ENCODE measurements around the gene LANCL2. TPM values are rescaled to one million over a fixed set of nuclear protein-coding genes. Genes with fewer than 3 reads are reported as not detected.

Gene LANCL2
- total and polyA plus RNA-seq, 9 of the 15 experiments (the other 6 are each of a cell fraction or from before 2014, with no cell fraction given) = 5.3 to 18.5 (median 13.5) TPM

DNA sequence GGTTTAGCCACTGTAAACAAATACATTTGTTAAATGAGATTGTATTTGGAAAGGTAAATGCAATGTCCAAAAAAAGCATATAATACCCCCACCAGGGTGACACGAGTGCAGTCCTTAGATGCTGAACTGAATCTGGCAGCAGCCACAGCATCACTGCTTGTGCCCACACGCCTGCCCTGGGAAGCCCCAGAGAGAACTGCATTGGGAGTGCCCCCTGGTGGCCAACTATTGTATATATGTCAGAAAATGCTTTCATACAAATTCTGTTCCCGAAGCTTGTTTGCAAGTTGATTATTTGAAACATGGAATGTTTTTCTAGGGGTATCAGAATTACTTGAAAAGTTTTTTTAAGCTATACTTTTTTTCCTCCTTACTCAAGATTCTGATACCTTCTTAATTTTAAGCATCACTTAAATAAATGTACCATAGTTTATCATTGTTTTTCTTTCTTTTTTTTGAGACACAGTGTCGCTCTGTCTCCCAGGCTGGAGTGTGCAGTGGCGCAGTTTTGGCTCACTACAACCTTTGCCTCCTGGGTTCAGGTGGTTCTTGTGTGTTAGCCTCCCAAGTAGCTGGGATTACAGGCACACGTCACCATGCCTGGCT lies 50.1 kb downstream of the LANCL2 start:
- no peak overlapping the region for H3K27ac ChIP-seq (ENCODE audit: extremely low read depth, low read depth, low read length)
- H3K36me3 ChIP-seq (ENCODE audit: control insufficient read depth, insufficient read depth, low read length) = peaks cover 5% of the 10 kb centered on the region; the same call in 1 of the 3 replicates
- H3K79me2 ChIP-seq (ENCODE audit: control insufficient read depth, insufficient read depth, low read length) = no peaks in the 10 kb centered on the region
- no peaks in the 10 kb centered on the region for H3K9me3 ChIP-seq (replicated peaks; ENCODE audit: control insufficient read depth, insufficient read depth, low read depth, low read length)
- in situ Hi-C loops (cut with MboI) = no loop called here
- 20% methylated on average over 5 of the region's 6 CpGs for WGBS (ENCODE audit: insufficient coverage, low coverage, missing lambda C conversion rate)
- no peak overlapping the region for H3K4me3 ChIP-seq
- FAIRE-seq = peak; percentile 93
- peak; percentile 93 for ATAC-seq
- H3K4me1 ChIP-seq (replicated peaks in 1 of 2; ENCODE audit: control insufficient read depth in 2 of 2, insufficient read depth in 2 of 2, low read length in 2 of 2) = 0 out of 5 replicates have a peak, but pooled peaks cover 0 to under 1% of the 10 kb centered on the region in 2 experiments
- H4K20me1 ChIP-seq (replicated peaks; ENCODE audit: control insufficient read depth, insufficient read depth, low read length) = no peaks in the 10 kb centered on the region
- intact Hi-C loops (cut with micrococcal nuclease) = loop anchor here (1.0 to 10.0 kb wide), 3 partner anchors 48 to 640 kb away; no protein-coding TSS in a partner anchor
- CTCF ChIA-PET (ENCODE audit: low intra/inter-chr PET ratio) = interaction anchor here (3.9 kb wide), 1 partner anchor 135 kb away, joined by 34 read pairs; no protein-coding TSS in a partner anchor
- peak; percentile 69 to 79 (median 72) for DNase-seq (ENCODE audit: extremely low read depth in 1 of 4, low spot score in 3 of 4)
- H3K9ac ChIP-seq (ENCODE audit: insufficient read depth in 1 of 2, low read depth in 2 of 2, low read length in 2 of 2) = no peak overlapping the region
- no peaks in the 10 kb centered on the region for H3K9me1 ChIP-seq (ENCODE audit: control insufficient read depth, insufficient read depth, low read length)
- no peak overlapping the region for H2AFZ ChIP-seq (ENCODE audit: low read depth, low read length)
- no TSS peak for BruUV-seq (replicated peaks)
- POLR2A ChIA-PET = no interaction called here
- no peak overlapping the region for H3K4me2 ChIP-seq (ENCODE audit: insufficient read depth, low read length)
- no peaks in the 10 kb centered on the region for H3K27me3 ChIP-seq (ENCODE audit: control insufficient read depth in 2 of 2, insufficient read depth in 2 of 2, low read length in 2 of 2)
- TF ChIP-seq RAD21 (CRISPR knock-in tag; conservative IDR thresholded peaks at IDR 0.05 in 1 of 2, IDR thresholded peaks at IDR 0.05 in 1 of 2) (peak; percentile 73 to 75), RBM17 (IDR thresholded peaks at IDR 0.05; ENCODE audit: borderline replicate concordance, low read depth, low read length) (no peak)
- TF ChIP-seq, protein P1, sequence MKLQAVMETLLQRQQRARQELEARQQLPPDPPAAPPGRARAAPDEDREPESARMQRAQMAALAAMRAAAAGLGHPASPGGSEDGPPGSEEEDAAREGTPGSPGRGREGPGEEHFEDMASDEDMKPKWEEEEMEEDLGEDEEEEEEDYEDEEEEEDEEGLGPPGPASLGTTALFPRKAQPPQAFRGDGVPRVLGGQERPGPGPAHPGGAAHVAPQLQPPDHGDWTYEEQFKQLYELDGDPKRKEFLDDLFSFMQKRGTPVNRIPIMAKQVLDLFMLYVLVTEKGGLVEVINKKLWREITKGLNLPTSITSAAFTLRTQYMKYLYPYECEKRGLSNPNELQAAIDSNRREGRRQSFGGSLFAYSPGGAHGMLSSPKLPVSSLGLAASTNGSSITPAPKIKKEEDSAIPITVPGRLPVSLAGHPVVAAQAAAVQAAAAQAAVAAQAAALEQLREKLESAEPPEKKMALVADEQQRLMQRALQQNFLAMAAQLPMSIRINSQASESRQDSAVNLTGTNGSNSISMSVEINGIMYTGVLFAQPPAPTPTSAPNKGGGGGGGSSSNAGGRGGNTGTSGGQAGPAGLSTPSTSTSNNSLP (IDR thresholded peaks at IDR 0.05; ENCODE audit: borderline replicate concordance, low read depth, low read length) = no peak
- TF ChIP-seq, protein P2, sequence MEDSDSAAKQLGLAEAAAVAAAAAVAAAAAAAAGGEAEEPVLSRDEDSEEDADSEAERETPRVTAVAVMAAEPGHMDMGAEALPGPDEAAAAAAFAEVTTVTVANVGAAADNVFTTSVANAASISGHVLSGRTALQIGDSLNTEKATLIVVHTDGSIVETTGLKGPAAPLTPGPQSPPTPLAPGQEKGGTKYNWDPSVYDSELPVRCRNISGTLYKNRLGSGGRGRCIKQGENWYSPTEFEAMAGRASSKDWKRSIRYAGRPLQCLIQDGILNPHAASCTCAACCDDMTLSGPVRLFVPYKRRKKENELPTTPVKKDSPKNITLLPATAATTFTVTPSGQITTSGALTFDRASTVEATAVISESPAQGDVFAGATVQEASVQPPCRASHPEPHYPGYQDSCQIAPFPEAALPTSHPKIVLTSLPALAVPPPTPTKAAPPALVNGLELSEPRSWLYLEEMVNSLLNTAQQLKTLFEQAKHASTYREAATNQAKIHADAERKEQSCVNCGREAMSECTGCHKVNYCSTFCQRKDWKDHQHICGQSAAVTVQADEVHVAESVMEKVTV (CRISPR knock-in tag; IDR thresholded peaks at IDR 0.05) = peak; percentile 64
- TF ChIP-seq, protein P3, sequence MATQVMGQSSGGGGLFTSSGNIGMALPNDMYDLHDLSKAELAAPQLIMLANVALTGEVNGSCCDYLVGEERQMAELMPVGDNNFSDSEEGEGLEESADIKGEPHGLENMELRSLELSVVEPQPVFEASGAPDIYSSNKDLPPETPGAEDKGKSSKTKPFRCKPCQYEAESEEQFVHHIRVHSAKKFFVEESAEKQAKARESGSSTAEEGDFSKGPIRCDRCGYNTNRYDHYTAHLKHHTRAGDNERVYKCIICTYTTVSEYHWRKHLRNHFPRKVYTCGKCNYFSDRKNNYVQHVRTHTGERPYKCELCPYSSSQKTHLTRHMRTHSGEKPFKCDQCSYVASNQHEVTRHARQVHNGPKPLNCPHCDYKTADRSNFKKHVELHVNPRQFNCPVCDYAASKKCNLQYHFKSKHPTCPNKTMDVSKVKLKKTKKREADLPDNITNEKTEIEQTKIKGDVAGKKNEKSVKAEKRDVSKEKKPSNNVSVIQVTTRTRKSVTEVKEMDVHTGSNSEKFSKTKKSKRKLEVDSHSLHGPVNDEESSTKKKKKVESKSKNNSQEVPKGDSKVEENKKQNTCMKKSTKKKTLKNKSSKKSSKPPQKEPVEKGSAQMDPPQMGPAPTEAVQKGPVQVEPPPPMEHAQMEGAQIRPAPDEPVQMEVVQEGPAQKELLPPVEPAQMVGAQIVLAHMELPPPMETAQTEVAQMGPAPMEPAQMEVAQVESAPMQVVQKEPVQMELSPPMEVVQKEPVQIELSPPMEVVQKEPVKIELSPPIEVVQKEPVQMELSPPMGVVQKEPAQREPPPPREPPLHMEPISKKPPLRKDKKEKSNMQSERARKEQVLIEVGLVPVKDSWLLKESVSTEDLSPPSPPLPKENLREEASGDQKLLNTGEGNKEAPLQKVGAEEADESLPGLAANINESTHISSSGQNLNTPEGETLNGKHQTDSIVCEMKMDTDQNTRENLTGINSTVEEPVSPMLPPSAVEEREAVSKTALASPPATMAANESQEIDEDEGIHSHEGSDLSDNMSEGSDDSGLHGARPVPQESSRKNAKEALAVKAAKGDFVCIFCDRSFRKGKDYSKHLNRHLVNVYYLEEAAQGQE (IDR thresholded peaks at IDR 0.05; ENCODE audit: borderline replicate concordance) = peak; percentile 65; the same call in 1 of the 2 replicates
- TF ChIP-seq, protein P3 (CRISPR knock-in tag; IDR thresholded peaks at IDR 0.05; ENCODE audit: low read depth) = no peak
